Karpas-422 (cell line): ENCODE measurements around the gene NEB. TPM values are rescaled to one million over a fixed set of nuclear protein-coding genes. Genes with fewer than 3 reads are reported as not detected.

Experiments
- DNase-seq: peaks from one replicate; pipeline ENCODE4 v3.0.0-alpha.2; 2015
- H2AFZ ChIP-seq: fragments of 200-600 bp; sonication (generic); 2 replicates; pipeline ENCODE4 v1.6.1; 2014; ENCODE audit warnings: antibody characterized with exemption, low read length, mixed read lengths
- H3K27ac ChIP-seq: fragments of 200-600 bp; sonication (generic); 2 replicates; pipeline ENCODE4 v1.5.1; 2014; ENCODE audit warnings: mild to moderate bottlenecking, low read length, moderate library complexity
- H3K27me3 ChIP-seq: fragments of 200-600 bp; sonication (generic); 2 replicates; pipeline ENCODE4 v1.6.1; 2014; ENCODE audit warnings: low read length, mixed read lengths
- H3K36me3 ChIP-seq: fragments of 200-600 bp; sonication (generic); 2 replicates; pipeline ENCODE4 v1.6.1; 2014; ENCODE audit warnings: low read length, mixed read lengths; ENCODE audit not compliant: insufficient read depth
- H3K4me1 ChIP-seq: fragments of 200-600 bp; sonication (generic); 2 replicates; pipeline ENCODE4 v1.6.1; 2014; ENCODE audit warnings: mild to moderate bottlenecking, low read length, mixed read lengths
- H3K4me2 ChIP-seq: fragments of 200-600 bp; sonication (generic); 2 replicates; pipeline ENCODE4 v1.6.1; 2014; ENCODE audit warnings: low read length, low read depth, mild to moderate bottlenecking; ENCODE audit not compliant: poor library complexity, severe bottlenecking
- H3K4me3 ChIP-seq: fragments of 200-600 bp; sonication (generic); 2 replicates; pipeline ENCODE4 v1.5.1; 2014; ENCODE audit warnings: mild to moderate bottlenecking, antibody characterized with exemption, low read length, mixed read lengths
- H3K79me2 ChIP-seq: fragments of 200-600 bp; sonication (generic); 2 replicates; pipeline ENCODE4 v1.6.1; 2014; ENCODE audit warnings: mild to moderate bottlenecking, low read length, mixed read lengths
- H3K9ac ChIP-seq: fragments of 200-600 bp; sonication (generic); 2 replicates; pipeline ENCODE4 v1.6.0; 2014; ENCODE audit warnings: low read length
- H3K9me2 ChIP-seq: fragments of 200-600 bp; sonication (generic), shearing (Covaris generic); replicated peaks from 2 replicates; pipeline ENCODE4 v1.6.0; 2014; ENCODE audit warnings: mild to moderate bottlenecking, low read length, moderate library complexity; ENCODE audit not compliant: insufficient read depth
- H3K9me3 ChIP-seq: fragments of 300-700, 200-600 bp; sonication (generic); 2 replicates; pipeline ENCODE4 v1.6.1; 2014; ENCODE audit warnings: low read length, mixed read lengths
- H4K20me1 ChIP-seq: fragments of 200-600 bp; sonication (generic); 2 replicates; pipeline ENCODE4 v1.6.1; 2014; ENCODE audit warnings: mild to moderate bottlenecking, antibody characterized with exemption, low read length, low read depth; ENCODE audit not compliant: insufficient read depth
- total RNA-seq: library from RNA; depleted of rRNA; stranded (reverse); fragments of >200 nt; shearing (Covaris generic); gene quantifications from 2 replicates; pipeline ENCODE4 v1.2.3, GENCODE V29; 2014; ENCODE audit warnings: low replicate concordance

NEB gene
- total RNA-seq, 1 experiment from 2014 or later = 1.4 TPM

DNA sequence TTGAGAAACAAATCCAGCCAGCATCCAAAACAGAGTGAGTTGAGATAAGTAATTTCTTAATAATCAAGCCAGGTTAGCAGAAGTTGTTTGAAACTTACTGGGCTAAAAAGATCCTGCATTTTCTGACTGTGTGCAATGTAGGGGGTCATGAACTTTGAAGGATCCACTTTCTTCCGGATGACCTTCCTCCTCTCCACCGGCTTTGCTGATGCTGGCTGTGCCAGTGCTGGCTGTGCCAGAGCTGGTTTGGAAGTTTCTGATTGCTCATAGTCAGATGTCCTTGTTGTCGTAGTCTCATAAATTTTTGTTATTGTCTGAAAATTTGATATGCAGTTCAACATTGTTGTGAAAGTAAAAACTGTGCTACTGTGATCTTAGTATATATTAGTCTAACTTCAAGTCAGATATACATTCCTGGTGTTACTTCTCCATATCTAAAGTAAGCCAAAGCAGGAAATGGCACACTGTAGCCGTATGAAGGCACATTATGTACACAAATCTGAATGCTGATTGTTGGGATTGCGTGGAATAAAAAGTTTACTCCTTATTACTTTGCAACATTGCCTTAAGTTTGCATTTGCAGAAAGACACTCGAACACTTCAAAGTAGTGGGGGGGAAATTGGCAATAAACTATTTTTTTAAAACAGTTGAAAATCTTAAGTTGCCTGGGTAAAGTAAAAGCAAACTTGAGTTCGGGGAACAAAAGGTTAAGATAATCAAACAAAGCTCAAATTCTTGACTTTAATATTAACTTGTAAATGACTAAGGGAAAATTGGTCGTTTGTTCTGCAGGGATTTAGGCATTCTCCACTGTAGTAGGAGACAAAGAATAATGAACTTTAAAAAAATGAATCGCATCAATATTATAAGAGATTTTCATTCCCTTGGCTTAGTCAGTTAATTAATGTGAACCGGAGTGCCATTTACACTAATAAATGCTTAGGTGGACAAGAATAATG, 6.4 kb downstream of the NEB start:
- Histone ChIP-seq H3K36me3 (no peaks in the 10 kb centered on the region), H3K4me1 (no peaks in the 10 kb centered on the region), H3K4me2 (no peak overlapping the region), H3K9me2 (no peaks in the 10 kb centered on the region), H3K9ac (no peak overlapping the region), H3K9me3 (no peaks in the 10 kb centered on the region), H2AFZ (no peak overlapping the region), H3K4me3 (no peak overlapping the region), H3K79me2 (no peaks in the 10 kb centered on the region), H3K27ac (no peak overlapping the region), H4K20me1 (no peaks in the 10 kb centered on the region), H3K27me3 (no peaks in the 10 kb centered on the region)
- no peak for DNase-seq

GRCh38 chr2:151721161-151721560, 13.1 kb downstream of the NEB start:
- DNase-seq = peak; percentile 1
- Histone ChIP-seq H3K36me3 (no peaks in the 10 kb centered on the region), H3K9ac (no peak overlapping the region), H3K4me2 (no peak overlapping the region), H3K27me3 (no peaks in the 10 kb centered on the region), H2AFZ (no peak overlapping the region), H3K9me3 (no peaks in the 10 kb centered on the region), H3K4me1 (no peaks in the 10 kb centered on the region), H4K20me1 (no peaks in the 10 kb centered on the region), H3K4me3 (no peak overlapping the region), H3K9me2 (no peaks in the 10 kb centered on the region), H3K79me2 (no peaks in the 10 kb centered on the region), H3K27ac (no peak overlapping the region)

DNA sequence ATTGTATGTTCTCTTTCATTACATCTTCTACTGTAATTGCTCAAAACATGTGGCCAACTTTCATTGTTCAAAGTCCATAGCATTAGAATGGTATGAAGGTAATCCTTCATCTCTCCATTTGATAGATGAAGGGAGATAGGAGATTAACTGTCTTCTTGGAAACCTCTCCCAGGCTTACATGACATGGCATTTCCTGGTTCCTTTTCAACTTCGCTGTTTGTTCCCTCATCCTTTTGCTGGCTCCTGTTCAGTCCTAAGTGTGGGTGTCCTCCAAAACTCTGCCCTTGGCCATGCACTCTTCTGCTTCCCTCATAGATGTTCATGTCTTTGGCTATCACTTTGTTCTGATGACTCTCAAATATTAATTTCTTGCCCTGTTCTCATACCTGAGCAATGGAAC, 13.8 kb downstream of the NEB start:
- no peaks in the 10 kb centered on the region for H4K20me1 ChIP-seq

DNA sequence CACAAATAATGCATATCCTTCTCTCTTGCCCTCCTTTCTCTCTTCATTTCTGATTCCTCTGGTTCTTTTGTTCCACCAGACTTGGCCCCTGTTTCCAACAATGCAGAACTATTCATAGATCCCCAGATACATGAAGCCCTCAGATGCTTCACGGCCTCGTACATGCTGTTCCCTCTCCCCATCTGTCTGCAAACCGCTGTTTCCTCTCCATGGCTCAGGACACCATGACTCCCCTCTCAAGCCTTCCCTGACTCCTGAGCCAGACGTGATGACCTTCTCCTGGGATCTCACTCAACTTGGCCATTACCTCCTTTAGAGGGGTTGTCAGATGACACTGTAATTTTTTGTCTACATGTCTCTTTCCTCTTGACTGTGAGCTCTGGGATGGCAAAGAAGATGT, 15.5 kb downstream of the NEB start:
- DNase-seq = peak; percentile 31
- no peak overlapping the region for H3K27ac ChIP-seq
- H3K79me2 ChIP-seq = no peaks in the 10 kb centered on the region
- no peaks in the 10 kb centered on the region for H3K9me2 ChIP-seq
- H3K9me3 ChIP-seq = no peaks in the 10 kb centered on the region
- H3K36me3 ChIP-seq = no peaks in the 10 kb centered on the region
- no peak overlapping the region for H3K4me3 ChIP-seq
- H3K4me2 ChIP-seq = no peak overlapping the region
- no peak overlapping the region for H3K9ac ChIP-seq
- H2AFZ ChIP-seq = no peak overlapping the region
- H3K4me1 ChIP-seq = no peaks in the 10 kb centered on the region
- no peaks in the 10 kb centered on the region for H4K20me1 ChIP-seq
- H3K27me3 ChIP-seq = no peaks in the 10 kb centered on the region

More for the DNA sequence above, 13.8 kb downstream of the NEB start:
- Histone ChIP-seq H3K9me3 (no peaks in the 10 kb centered on the region), H3K9ac (no peak overlapping the region), H3K4me2 (no peak overlapping the region), H3K9me2 (no peaks in the 10 kb centered on the region), H3K79me2 (no peaks in the 10 kb centered on the region), H3K27ac (no peak overlapping the region), H2AFZ (no peak overlapping the region), H3K27me3 (no peaks in the 10 kb centered on the region), H3K36me3 (no peaks in the 10 kb centered on the region), H3K4me3 (no peak overlapping the region), H3K4me1 (no peaks in the 10 kb centered on the region)
- no peak for DNase-seq

GRCh38 chr2:151718247-151718646, 16.0 kb downstream of the NEB start:
- Histone ChIP-seq H3K4me3 (no peak overlapping the region), H3K9ac (no peak overlapping the region), H3K9me2 (no peaks in the 10 kb centered on the region), H4K20me1 (no peaks in the 10 kb centered on the region), H3K36me3 (no peaks in the 10 kb centered on the region), H3K79me2 (no peaks in the 10 kb centered on the region), H2AFZ (no peak overlapping the region), H3K4me1 (no peaks in the 10 kb centered on the region), H3K4me2 (no peak overlapping the region), H3K9me3 (no peaks in the 10 kb centered on the region), H3K27me3 (no peaks in the 10 kb centered on the region), H3K27ac (no peak overlapping the region)
- DNase-seq = peak; percentile 17

- H3K36me3 ChIP-seq = no peaks in the 10 kb centered on the region
- H3K9me3 ChIP-seq = no peaks in the 10 kb centered on the region
- peak; percentile 21 for DNase-seq
- H3K27me3 ChIP-seq = no peaks in the 10 kb centered on the region
- H3K9ac ChIP-seq = no peak overlapping the region
- no peak overlapping the region for H2AFZ ChIP-seq
- H4K20me1 ChIP-seq = no peaks in the 10 kb centered on the region
- no peak overlapping the region for H3K27ac ChIP-seq
- no peaks in the 10 kb centered on the region for H3K4me1 ChIP-seq
- no peak overlapping the region for H3K4me3 ChIP-seq
- H3K4me2 ChIP-seq = no peak overlapping the region
- no peaks in the 10 kb centered on the region for H3K9me2 ChIP-seq
- H3K79me2 ChIP-seq = no peaks in the 10 kb centered on the region
Measured at GRCh38 chr2:151716721-151717120, 17.6 kb downstream of the NEB start.

DNA sequence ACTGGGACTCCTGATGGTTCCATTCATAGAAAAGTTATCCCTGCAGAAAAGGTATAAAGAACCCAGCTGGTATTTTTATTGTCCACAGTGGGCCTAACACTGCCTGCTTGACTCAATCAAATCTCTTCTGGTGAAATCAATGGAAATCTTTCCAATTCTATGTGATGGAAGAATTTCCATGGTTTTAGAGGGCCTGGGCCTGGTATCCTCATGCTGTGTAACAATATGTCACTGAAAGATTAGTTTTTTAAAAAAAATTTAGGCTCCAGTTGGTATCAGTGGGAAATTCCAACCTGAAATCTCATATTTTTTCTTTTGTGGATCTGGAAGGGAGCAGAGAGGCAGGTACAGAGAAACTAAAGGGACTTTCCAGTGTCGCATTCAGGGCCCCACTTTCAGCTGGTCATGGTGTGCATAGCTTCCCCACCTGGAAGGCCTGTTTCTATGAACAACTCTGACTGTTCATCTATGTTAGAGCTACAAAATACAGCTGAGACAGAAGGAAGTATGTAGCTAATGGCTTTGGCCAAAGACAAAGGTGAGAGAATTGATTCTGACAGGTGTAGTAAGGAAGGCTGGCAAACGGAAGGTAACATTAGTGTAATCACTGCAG, 20.9 kb downstream of the NEB start:
- Histone ChIP-seq H3K36me3 (no peaks in the 10 kb centered on the region), H3K9me2 (no peaks in the 10 kb centered on the region), H2AFZ (no peak overlapping the region), H3K4me2 (no peak overlapping the region), H4K20me1 (no peaks in the 10 kb centered on the region), H3K4me3 (no peak overlapping the region), H3K27ac (no peak overlapping the region), H3K27me3 (no peaks in the 10 kb centered on the region), H3K9me3 (no peaks in the 10 kb centered on the region), H3K79me2 (no peaks in the 10 kb centered on the region), H3K4me1 (no peaks in the 10 kb centered on the region), H3K9ac (no peak overlapping the region)
- DNase-seq = no peak

DNA sequence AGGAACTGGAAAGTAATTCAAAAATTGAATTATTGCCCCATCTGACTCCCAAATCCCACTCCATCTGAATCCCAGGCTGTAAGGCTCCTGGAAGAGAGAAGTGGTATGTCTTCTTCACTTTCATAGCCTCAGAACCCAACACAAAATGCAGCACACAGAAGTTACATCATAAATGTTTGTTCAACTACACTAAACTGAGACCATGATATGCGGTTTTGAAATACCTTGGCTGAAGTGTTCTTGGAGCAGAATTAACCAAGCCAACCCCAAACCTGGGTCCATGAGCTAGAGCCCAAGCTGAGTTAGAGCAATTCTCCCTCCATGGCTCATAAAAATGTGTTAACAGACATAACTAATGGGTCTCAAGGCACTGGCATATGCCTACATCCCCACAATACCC, 23.3 kb downstream of the NEB start:
- H3K9ac ChIP-seq = no peak overlapping the region
- H2AFZ ChIP-seq = no peak overlapping the region
- no peaks in the 10 kb centered on the region for H3K79me2 ChIP-seq
- no peak for DNase-seq
- H3K36me3 ChIP-seq = no peaks in the 10 kb centered on the region
- no peaks in the 10 kb centered on the region for H3K4me1 ChIP-seq
- H3K4me2 ChIP-seq = no peak overlapping the region
- no peaks in the 10 kb centered on the region for H3K9me2 ChIP-seq
- no peaks in the 10 kb centered on the region for H3K27me3 ChIP-seq
- H3K27ac ChIP-seq = no peak overlapping the region
- H3K9me3 ChIP-seq = no peaks in the 10 kb centered on the region
- H3K4me3 ChIP-seq = no peak overlapping the region
- H4K20me1 ChIP-seq = no peaks in the 10 kb centered on the region
